ENCODE measurements around the gene SVOP.

DNA sequence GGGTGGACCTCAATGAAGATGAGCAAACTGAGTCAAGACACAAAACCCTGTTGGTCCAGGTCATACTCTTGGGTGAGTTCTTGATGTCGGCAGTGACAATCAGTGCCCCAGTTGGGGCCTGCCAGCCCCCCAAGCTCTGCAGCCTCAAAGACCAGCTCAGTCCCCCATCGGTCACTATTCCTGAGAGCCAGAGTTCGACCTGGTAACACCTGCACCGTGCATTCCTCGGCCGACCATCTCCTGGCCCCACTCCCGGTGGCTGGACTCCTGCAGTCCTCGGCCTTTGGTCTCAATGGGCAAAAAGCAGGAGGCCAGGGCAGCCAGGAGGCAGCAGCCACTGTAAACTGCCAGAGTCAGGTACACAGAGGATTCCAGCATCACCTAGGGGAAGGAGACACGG lies 108.5 kb downstream of the SVOP start:
- TF ChIP-seq, protein P1, sequence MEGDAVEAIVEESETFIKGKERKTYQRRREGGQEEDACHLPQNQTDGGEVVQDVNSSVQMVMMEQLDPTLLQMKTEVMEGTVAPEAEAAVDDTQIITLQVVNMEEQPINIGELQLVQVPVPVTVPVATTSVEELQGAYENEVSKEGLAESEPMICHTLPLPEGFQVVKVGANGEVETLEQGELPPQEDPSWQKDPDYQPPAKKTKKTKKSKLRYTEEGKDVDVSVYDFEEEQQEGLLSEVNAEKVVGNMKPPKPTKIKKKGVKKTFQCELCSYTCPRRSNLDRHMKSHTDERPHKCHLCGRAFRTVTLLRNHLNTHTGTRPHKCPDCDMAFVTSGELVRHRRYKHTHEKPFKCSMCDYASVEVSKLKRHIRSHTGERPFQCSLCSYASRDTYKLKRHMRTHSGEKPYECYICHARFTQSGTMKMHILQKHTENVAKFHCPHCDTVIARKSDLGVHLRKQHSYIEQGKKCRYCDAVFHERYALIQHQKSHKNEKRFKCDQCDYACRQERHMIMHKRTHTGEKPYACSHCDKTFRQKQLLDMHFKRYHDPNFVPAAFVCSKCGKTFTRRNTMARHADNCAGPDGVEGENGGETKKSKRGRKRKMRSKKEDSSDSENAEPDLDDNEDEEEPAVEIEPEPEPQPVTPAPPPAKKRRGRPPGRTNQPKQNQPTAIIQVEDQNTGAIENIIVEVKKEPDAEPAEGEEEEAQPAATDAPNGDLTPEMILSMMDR (IDR thresholded peaks at IDR 0.05): no peak
- TF ChIP-seq POLR2A (IDR thresholded peaks at IDR 0.05): no peak
